Calu3 (cell line): Measurements from ENCODE around the gene TSPAN11. TPM values are rescaled to one million over a fixed set of nuclear protein-coding genes. Genes with fewer than 3 reads are reported as not detected.

ENCODE experiments used
- BruUV-seq: library from RNA; stranded (reverse); fragments of 400-500 nt; replicated peaks from 2 replicates; lab custom pipeline; 2021; lab: Mats Ljungman, UMichigan
- CTCF ChIA-PET: fragments of 300-600 bp; sonication (Branson Sonifier 250); formaldehyde crosslinking; loops from one replicate; lab custom pipeline; 2022; ENCODE audit warnings: antibody characterized with exemption; lab: Charles Lee
- DNase-seq: peaks from one replicate; pipeline ENCODE4 v3.0.0; 2022
- H3K27ac Mint-ChIP-seq: one replicate; pipeline ENCODE4 v1.8.0; 2022; ENCODE audit warnings: mixed read lengths; ENCODE audit not compliant: unreplicated experiment
- H3K27me3 Mint-ChIP-seq: one replicate; pipeline ENCODE4 v1.8.0; 2022; ENCODE audit warnings: mixed read lengths; ENCODE audit not compliant: unreplicated experiment
- H3K36me3 Mint-ChIP-seq: one replicate; pipeline ENCODE4 v1.8.0; 2022; ENCODE audit warnings: mild to moderate bottlenecking, moderate library complexity, mixed read lengths; ENCODE audit not compliant: insufficient read depth, unreplicated experiment
- H3K4me1 Mint-ChIP-seq: one replicate; pipeline ENCODE4 v1.8.0; 2022; ENCODE audit warnings: mild to moderate bottlenecking, low read depth, mixed read lengths; ENCODE audit not compliant: unreplicated experiment
- H3K4me3 Mint-ChIP-seq: one replicate; pipeline ENCODE4 v1.8.0; 2022; ENCODE audit warnings: mild to moderate bottlenecking, low read depth, moderate library complexity, mixed read lengths; ENCODE audit not compliant: unreplicated experiment
- H3K9me3 Mint-ChIP-seq: one replicate; pipeline ENCODE4 v1.8.0; 2022; ENCODE audit warnings: low read depth, mixed read lengths; ENCODE audit not compliant: unreplicated experiment
- CTCF ChIP-seq: fragments of 200-600 bp; IDR thresholded peaks from one replicate; pipeline ENCODE4 v1.8.0; 2022; ENCODE audit warnings: antibody characterized with exemption; ENCODE audit not compliant: unreplicated experiment
- intact Hi-C: fragments of 100-400 bp; cut with micrococcal nuclease; formaldehyde crosslinking; loops from one replicate; pipeline ENCODE4 v1.10.0; 2022; ENCODE audit not compliant: unreplicated experiment
- total RNA-seq: library from RNA; stranded (reverse); gene quantifications from 2 replicates; pipeline ENCODE4 v1.2.3, GENCODE V29; 2022

Gene TSPAN11
- total RNA-seq, 1 experiment from 2014 or later: not detected

- H3K4me3 Mint-ChIP-seq: no peak overlapping the region
- H3K9me3 Mint-ChIP-seq: no peaks in the 10 kb centered on the region
- intact Hi-C loops: no loop called here
- peak overlapping the region; percentile 34 for H3K27ac Mint-ChIP-seq
- CTCF ChIA-PET: interaction anchor here (0.6 kb wide), 1 partner anchor 48 kb away, joined by 3 read pairs; no protein-coding TSS in a partner anchor
- BruUV-seq: no TSS peak
- H3K36me3 Mint-ChIP-seq: no peaks in the 10 kb centered on the region
- TF ChIP-seq CTCF: no peak
- H3K27me3 Mint-ChIP-seq: peaks cover 14% of the 10 kb centered on the region
- H3K4me1 Mint-ChIP-seq: no peaks in the 10 kb centered on the region
- no peak for DNase-seq
These were observed 78.9 kb downstream of the TSPAN11 start for GRCh38 chr12:31005256-31005943.

GRCh38 chr12:31005944-31006361 lies 79.4 kb downstream of the TSPAN11 start:
- H3K4me3 Mint-ChIP-seq: no peak overlapping the region
- no peak for TF ChIP-seq CTCF
- no peaks in the 10 kb centered on the region for H3K4me1 Mint-ChIP-seq
- H3K36me3 Mint-ChIP-seq: no peaks in the 10 kb centered on the region
- DNase-seq: peak; percentile 23
- H3K27me3 Mint-ChIP-seq: peaks cover 8% of the 10 kb centered on the region
- H3K9me3 Mint-ChIP-seq: no peaks in the 10 kb centered on the region
- CTCF ChIA-PET: interaction anchor here (0.6 kb wide), 1 partner anchor 49 kb away, joined by 3 read pairs; no protein-coding TSS in a partner anchor
- no TSS peak for BruUV-seq
- peak overlapping the region; percentile 34 for H3K27ac Mint-ChIP-seq
- intact Hi-C loops: no loop called here

DNA sequence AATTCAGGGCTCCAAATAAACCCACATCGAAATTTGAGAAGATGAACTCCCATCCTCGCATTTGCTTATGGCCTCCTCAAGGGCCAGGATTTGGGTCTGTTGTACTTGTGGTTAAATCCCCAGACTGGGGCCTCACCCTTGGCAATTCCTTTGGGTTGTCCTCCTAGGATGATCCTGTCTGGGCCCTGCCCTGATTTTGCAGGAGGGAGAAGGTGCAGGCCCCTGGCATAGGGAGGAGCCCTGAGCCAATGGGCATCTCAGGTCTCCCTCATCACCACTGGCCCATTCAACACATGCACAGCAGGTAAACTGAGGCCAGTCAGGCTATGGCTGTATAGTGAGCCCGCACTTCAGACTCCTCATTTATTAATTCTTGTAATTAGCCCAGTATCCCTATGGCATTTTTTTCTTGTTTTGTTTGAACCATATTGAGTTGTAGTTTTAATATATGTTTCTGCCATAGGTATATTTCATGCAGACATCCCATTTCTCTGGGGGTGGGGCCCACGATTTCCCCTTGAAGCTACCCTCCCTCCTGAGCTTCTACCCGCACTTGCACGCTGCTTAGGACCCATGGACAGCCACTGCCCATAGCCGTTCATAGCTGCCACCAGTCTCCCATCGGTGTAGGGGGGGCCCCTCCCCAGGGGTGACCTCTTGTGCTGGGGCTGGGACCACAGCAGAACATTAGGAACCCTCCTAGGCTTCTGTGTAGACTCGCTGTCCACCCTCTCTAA lies 80.0 kb downstream of the TSPAN11 start:
- no peak overlapping the region for H3K4me3 Mint-ChIP-seq
- CTCF ChIA-PET: no interaction called here
- peaks cover 2% of the 10 kb centered on the region for H3K27me3 Mint-ChIP-seq
- intact Hi-C loops: no loop called here
- no peak overlapping the region for H3K27ac Mint-ChIP-seq
- H3K4me1 Mint-ChIP-seq: no peaks in the 10 kb centered on the region
- no peaks in the 10 kb centered on the region for H3K36me3 Mint-ChIP-seq
- H3K9me3 Mint-ChIP-seq: no peaks in the 10 kb centered on the region
- no TSS peak for BruUV-seq
- DNase-seq: no peak
- TF ChIP-seq CTCF: no peak

DNA sequence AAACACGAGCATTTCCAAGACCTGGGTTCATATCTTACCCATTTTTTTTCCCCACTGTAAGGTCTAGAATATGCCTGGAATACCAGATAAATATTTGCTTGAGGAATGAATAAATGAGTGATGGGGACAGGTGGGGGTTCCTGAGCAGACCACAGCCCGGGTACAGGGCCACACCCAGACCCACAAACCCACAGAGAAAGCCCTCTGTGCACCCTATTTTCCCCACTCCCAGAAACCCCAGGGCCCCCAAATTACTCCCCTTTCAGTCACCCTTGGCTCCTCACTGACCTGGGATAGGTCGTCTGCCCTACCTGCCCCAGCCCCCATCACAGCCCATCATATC lies 80.6 kb downstream of the TSPAN11 start:
- BruUV-seq: no TSS peak
- Mint-ChIP-seq H3K9me3 (no peaks in the 10 kb centered on the region), H3K4me1 (no peaks in the 10 kb centered on the region), H3K4me3 (no peak overlapping the region), H3K27ac (no peak overlapping the region), H3K27me3 (no peaks in the 10 kb centered on the region), H3K36me3 (no peaks in the 10 kb centered on the region)
- intact Hi-C loops: no loop called here
- TF ChIP-seq CTCF: no peak
- no peak for DNase-seq
- CTCF ChIA-PET: no interaction called here
